ENCODE measurements around the gene KIAA1755.
A peak's percentile ranks its signal among the peaks of the same experiment; 100 is the strongest.

The KIAA1755 gene

GRCh38 chr20:38164624-38165088, 95.9 kb downstream of the KIAA1755 start:
- H3K36me3 ChIP-seq (replicated peaks) = peaks cover 25% of the 10 kb centered on the region
- H3K27ac ChIP-seq = no peak overlapping the region
- no peak for DNase-seq
- in situ Hi-C loops (cut with HindIII; ENCODE audit: low pct_ligation_motif_present, low sequenced_read_pairs) = no loop called here
- no peaks in the 10 kb centered on the region for H3K27me3 ChIP-seq (replicated peaks)
- no peak for TF ChIP-seq CTCF (IDR thresholded peaks at IDR 0.05; ENCODE audit: low read depth, low read length, missing control alignments)
- H3K4me3 ChIP-seq (ENCODE audit: low read depth, low read length) = peak overlapping the region; percentile 76

DNA sequence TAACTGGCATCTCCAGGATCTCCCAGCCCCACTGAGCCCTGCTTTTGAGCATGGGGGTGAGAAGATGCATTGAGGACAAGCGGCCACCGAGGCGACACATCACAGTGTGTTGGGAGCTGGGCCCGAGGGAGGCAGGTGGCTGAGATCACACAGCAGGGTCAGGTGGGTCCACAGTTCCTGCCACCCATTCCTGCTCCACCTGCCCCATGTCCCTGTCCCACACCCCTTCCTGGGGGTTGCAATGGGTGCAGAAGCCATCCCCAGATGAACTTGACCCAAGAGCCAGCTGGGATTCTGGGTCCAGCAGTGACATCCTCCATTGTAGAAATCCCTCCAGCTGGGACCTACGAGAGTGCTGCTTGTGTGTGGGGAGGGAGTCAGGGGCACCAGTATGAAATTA, 96.5 kb downstream of the KIAA1755 start:
- no peak for TF ChIP-seq CTCF (IDR thresholded peaks at IDR 0.05; ENCODE audit: low read depth, low read length, missing control alignments)
- in situ Hi-C loops (cut with HindIII; ENCODE audit: low pct_ligation_motif_present, low sequenced_read_pairs) = no loop called here

GRCh38 chr20:38162878-38163875, 97.4 kb downstream of the KIAA1755 start:
- no peaks in the 10 kb centered on the region for H3K27me3 ChIP-seq (replicated peaks)
- DNase-seq = no peak
- in situ Hi-C loops (cut with HindIII; ENCODE audit: low pct_ligation_motif_present, low sequenced_read_pairs) = no loop called here
- no peak for TF ChIP-seq CTCF (IDR thresholded peaks at IDR 0.05; ENCODE audit: low read depth, low read length, missing control alignments)
- peaks cover 40% of the 10 kb centered on the region for H3K36me3 ChIP-seq (replicated peaks)
- no peak overlapping the region for H3K27ac ChIP-seq
- H3K4me3 ChIP-seq (ENCODE audit: low read depth, low read length) = peak overlapping the region; percentile 76

More for the DNA sequence above, 96.5 kb downstream of the KIAA1755 start:
- no peak for DNase-seq
- H3K27ac ChIP-seq = no peak overlapping the region
- no peaks in the 10 kb centered on the region for H3K27me3 ChIP-seq (replicated peaks)
- H3K36me3 ChIP-seq (replicated peaks) = peaks cover 31% of the 10 kb centered on the region
- H3K4me3 ChIP-seq (ENCODE audit: low read depth, low read length) = peak overlapping the region; percentile 76

- no peak overlapping the region for H3K27ac ChIP-seq
- no peak overlapping the region for H3K4me3 ChIP-seq (ENCODE audit: low read depth, low read length)
- in situ Hi-C loops (cut with HindIII; ENCODE audit: low pct_ligation_motif_present, low sequenced_read_pairs) = no loop called here
- peaks cover 50% of the 10 kb centered on the region for H3K36me3 ChIP-seq (replicated peaks)
- H3K27me3 ChIP-seq (replicated peaks) = no peaks in the 10 kb centered on the region
- DNase-seq = no peak
- no peak for TF ChIP-seq CTCF (IDR thresholded peaks at IDR 0.05; ENCODE audit: low read depth, low read length, missing control alignments)
Observed at GRCh38 chr20:38162149-38162548, 98.4 kb downstream of the KIAA1755 start.

DNA sequence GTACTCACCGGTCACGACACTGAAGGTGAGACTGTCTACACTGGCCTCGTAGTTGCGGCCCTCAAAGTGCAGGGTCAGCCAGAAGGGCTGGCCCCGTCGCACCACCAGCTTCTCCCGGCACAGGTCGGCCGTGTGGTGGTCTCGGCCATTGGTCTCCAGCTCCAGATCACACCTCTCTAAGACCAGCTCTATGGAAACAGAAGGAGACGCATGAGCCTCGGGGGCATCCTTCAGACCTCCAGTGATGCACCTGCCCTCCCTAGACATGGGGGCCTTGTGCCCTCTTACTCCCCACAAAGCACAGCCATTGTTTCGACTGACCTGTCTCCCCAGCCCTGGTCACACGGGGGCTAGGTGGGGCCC, 99.1 kb downstream of the KIAA1755 start:
- no peak overlapping the region for H3K27ac ChIP-seq
- no peak overlapping the region for H3K4me3 ChIP-seq (ENCODE audit: low read depth, low read length)
- in situ Hi-C loops (cut with HindIII; ENCODE audit: low pct_ligation_motif_present, low sequenced_read_pairs) = no loop called here
- DNase-seq = no peak
- TF ChIP-seq CTCF (IDR thresholded peaks at IDR 0.05; ENCODE audit: low read depth, low read length, missing control alignments) = no peak
- H3K27me3 ChIP-seq (replicated peaks) = no peaks in the 10 kb centered on the region
- peaks cover 55% of the 10 kb centered on the region for H3K36me3 ChIP-seq (replicated peaks)

Data from brain microvascular endothelial cell (primary cell).